ENCODE measurements around the gene DESI1. TPM values are rescaled to one million over a fixed set of nuclear protein-coding genes. Genes with fewer than 3 reads are reported as not detected.
"Not testable (repeated sequence)": the region's sequence is repeated elsewhere in the genome, so short reads cannot be mapped to it uniquely, and the experiment has no call there.

Gene DESI1
- total and polyA plus RNA-seq, 3 donors from 2014 or later: 45.3 to 103 (median 62.6) TPM

GRCh38 chr22:41574847-41575381, 45.9 kb downstream of the DESI1 start:
- TF ChIP-seq CTCF (IDR thresholded peaks at IDR 0.05): no peak
- TF ChIP-seq POLR2A (IDR thresholded peaks at IDR 0.05): no peak
- peak overlapping the region; percentile 31 to 70 for H3K27ac ChIP-seq
- no peaks in the 10 kb centered on the region for H3K36me3 ChIP-seq (ENCODE audit: low read depth, missing control alignments)
- H3K27me3 ChIP-seq: no peaks in the 10 kb centered on the region
- intact Hi-C loops (cut with DNase I; ENCODE audit: low total_unique reads): no loop called here
- WGBS, 2 donors: 41% methylated on average over 13 to 26 of the region's 26 CpGs
- peaks cover 26% of the 10 kb centered on the region for H3K4me1 ChIP-seq
- H3K9me3 ChIP-seq: no peaks in the 10 kb centered on the region
- DNase-seq: peak; percentile 90
- no peak overlapping the region for H3K4me3 ChIP-seq

- TF ChIP-seq POLR2A (IDR thresholded peaks at IDR 0.05): no peak
- no peak for TF ChIP-seq CTCF (IDR thresholded peaks at IDR 0.05)
- DNase-seq: no peak
- Histone ChIP-seq H3K27me3 (no peaks in the 10 kb centered on the region), H3K27ac (no peak overlapping the region), H3K4me3 (no peak overlapping the region), H3K36me3 (ENCODE audit: low read depth, missing control alignments) (no peaks in the 10 kb centered on the region), H3K9me3 (no peaks in the 10 kb centered on the region), H3K4me1 (peaks cover 18% of the 10 kb centered on the region)
- 83 to 84% methylated on average over 8 to 11 of the region's 11 CpGs for WGBS, 2 donors
- intact Hi-C loops (cut with DNase I; ENCODE audit: low total_unique reads): no loop called here
Measured at GRCh38 chr22:41573677-41574076, 47.2 kb downstream of the DESI1 start.

GRCh38 chr22:41572305-41572704, 48.5 kb downstream of the DESI1 start:
- DNase-seq; H3K27ac ChIP-seq; intact Hi-C loops (cut with DNase I; ENCODE audit: low total_unique reads); H3K4me3 ChIP-seq; H3K9me3 ChIP-seq; H3K27me3 ChIP-seq; H3K36me3 ChIP-seq (ENCODE audit: low read depth, missing control alignments): not testable (repeated sequence)
- H3K4me1 ChIP-seq: peaks cover 23% of the 10 kb centered on the region
- WGBS, 2 donors: 97 to 98% methylated on average over 3 of the region's 3 CpGs

- Histone ChIP-seq H3K27ac (no peak overlapping the region), H3K27me3 (no peaks in the 10 kb centered on the region), H3K4me1 (peaks cover 26% of the 10 kb centered on the region), H3K4me3 (no peak overlapping the region), H3K9me3 (no peaks in the 10 kb centered on the region), H3K36me3 (ENCODE audit: low read depth, missing control alignments) (no peaks in the 10 kb centered on the region)
- no peak for DNase-seq
- 96 to 100% methylated on average over 9 to 14 of the region's 14 CpGs for WGBS, 2 donors
- no peak for TF ChIP-seq CTCF (IDR thresholded peaks at IDR 0.05)
- intact Hi-C loops (cut with DNase I; ENCODE audit: low total_unique reads): no loop called here
Measured at GRCh38 chr22:41571786-41572185, 49.1 kb downstream of the DESI1 start.

- intact Hi-C loops (cut with DNase I; ENCODE audit: low total_unique reads): no loop called here
- Histone ChIP-seq H3K4me3 (no peak overlapping the region), H3K27ac (no peak overlapping the region), H3K9me3 (no peaks in the 10 kb centered on the region), H3K36me3 (ENCODE audit: low read depth, missing control alignments) (no peaks in the 10 kb centered on the region), H3K27me3 (no peaks in the 10 kb centered on the region), H3K4me1 (peaks cover 28% of the 10 kb centered on the region)
- DNase-seq: no peak
- no peak for TF ChIP-seq POLR2A (IDR thresholded peaks at IDR 0.05)
- TF ChIP-seq CTCF (IDR thresholded peaks at IDR 0.05): no peak
- WGBS, 2 donors: 47 to 90% methylated on average over 2 to 3 of the region's 3 CpGs
Measured at GRCh38 chr22:41570221-41570620, 50.6 kb downstream of the DESI1 start.
